ENCODE results near the gene PTPN1.

Gene PTPN1

GRCh38 chr20:50481741-50482140, 28.4 kb upstream of the PTPN1 start:
- DNase-seq (ENCODE audit: low spot score), result no peak
- in situ Hi-C loops (cut with MboI; ENCODE audit: low pct_unique_long_range_greater_than_20kb, low sequenced_read_pairs, unreplicated experiment), result no loop called here
- TF ChIP-seq CTCF (IDR thresholded peaks at IDR 0.05; ENCODE audit: extremely low read depth, insufficient read depth, missing control alignments), result no peak

- no peak for TF ChIP-seq CTCF (IDR thresholded peaks at IDR 0.05; ENCODE audit: extremely low read depth, insufficient read depth, missing control alignments)
- in situ Hi-C loops (cut with MboI; ENCODE audit: low pct_unique_long_range_greater_than_20kb, low sequenced_read_pairs, unreplicated experiment), result no loop called here
- no peak for DNase-seq (ENCODE audit: low spot score)
Observed at GRCh38 chr20:50482396-50482981, 27.7 kb upstream of the PTPN1 start.

- no peak for DNase-seq (ENCODE audit: low spot score)
- TF ChIP-seq CTCF (IDR thresholded peaks at IDR 0.05; ENCODE audit: extremely low read depth, insufficient read depth, missing control alignments), result no peak
- in situ Hi-C loops (cut with MboI; ENCODE audit: low pct_unique_long_range_greater_than_20kb, low sequenced_read_pairs, unreplicated experiment), result no loop called here
Observed at GRCh38 chr20:50484271-50484976, 25.8 kb upstream of the PTPN1 start.

GRCh38 chr20:50487397-50487796, 22.8 kb upstream of the PTPN1 start:
- no peak for TF ChIP-seq CTCF (IDR thresholded peaks at IDR 0.05; ENCODE audit: extremely low read depth, insufficient read depth, missing control alignments)
- DNase-seq (ENCODE audit: low spot score), result no peak
- in situ Hi-C loops (cut with MboI; ENCODE audit: low pct_unique_long_range_greater_than_20kb, low sequenced_read_pairs, unreplicated experiment), result no loop called here

- in situ Hi-C loops (cut with MboI; ENCODE audit: low pct_unique_long_range_greater_than_20kb, low sequenced_read_pairs, unreplicated experiment), result no loop called here
- no peak for DNase-seq (ENCODE audit: low spot score)
- no peak for TF ChIP-seq CTCF (IDR thresholded peaks at IDR 0.05; ENCODE audit: extremely low read depth, insufficient read depth, missing control alignments)
Observed at GRCh38 chr20:50488236-50488806, 21.9 kb upstream of the PTPN1 start.

GRCh38 chr20:50491168-50491567, 19.0 kb upstream of the PTPN1 start:
- no peak for TF ChIP-seq CTCF (IDR thresholded peaks at IDR 0.05; ENCODE audit: extremely low read depth, insufficient read depth, missing control alignments)
- DNase-seq (ENCODE audit: low spot score), result no peak
- in situ Hi-C loops (cut with MboI; ENCODE audit: low pct_unique_long_range_greater_than_20kb, low sequenced_read_pairs, unreplicated experiment), result no loop called here
